ENCODE data around the gene GUCY1A1.

Gene GUCY1A1

GRCh38 chr4:155741546-155741945, 74.9 kb downstream of the GUCY1A1 start:
- no peak for DNase-seq (ENCODE audit: low spot score)

- no peak for DNase-seq (ENCODE audit: low spot score)
Measured at GRCh38 chr4:155742310-155743015, 75.8 kb downstream of the GUCY1A1 start.

GRCh38 chr4:155745984-155746383, 79.3 kb downstream of the GUCY1A1 start:
- DNase-seq (ENCODE audit: low spot score), result no peak

GRCh38 chr4:155748039-155748438, 81.4 kb downstream of the GUCY1A1 start:
- no peak for DNase-seq (ENCODE audit: low spot score)

DNA sequence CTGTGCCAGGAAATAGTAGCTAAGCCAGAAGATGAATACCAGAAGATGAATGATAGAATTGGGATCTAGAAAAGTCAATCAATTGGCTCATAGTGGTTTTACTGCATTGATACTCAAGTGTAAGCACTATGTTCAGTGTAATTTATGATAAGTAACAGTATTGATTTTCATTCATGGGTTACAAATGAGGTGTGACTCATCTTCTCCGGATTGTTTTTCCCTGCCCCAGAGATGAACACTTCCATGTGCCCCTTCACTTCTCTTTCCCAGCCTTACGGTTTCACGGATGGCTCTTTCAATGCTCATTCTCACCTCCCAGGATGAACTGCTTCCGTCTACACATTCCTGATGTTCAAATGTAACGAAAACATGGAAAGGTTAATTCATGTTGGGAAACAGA, 82.4 kb downstream of the GUCY1A1 start:
- DNase-seq (ENCODE audit: low spot score), result no peak

- no peak for DNase-seq (ENCODE audit: low spot score)
Measured at GRCh38 chr4:155751569-155751968, 84.9 kb downstream of the GUCY1A1 start.

DNA sequence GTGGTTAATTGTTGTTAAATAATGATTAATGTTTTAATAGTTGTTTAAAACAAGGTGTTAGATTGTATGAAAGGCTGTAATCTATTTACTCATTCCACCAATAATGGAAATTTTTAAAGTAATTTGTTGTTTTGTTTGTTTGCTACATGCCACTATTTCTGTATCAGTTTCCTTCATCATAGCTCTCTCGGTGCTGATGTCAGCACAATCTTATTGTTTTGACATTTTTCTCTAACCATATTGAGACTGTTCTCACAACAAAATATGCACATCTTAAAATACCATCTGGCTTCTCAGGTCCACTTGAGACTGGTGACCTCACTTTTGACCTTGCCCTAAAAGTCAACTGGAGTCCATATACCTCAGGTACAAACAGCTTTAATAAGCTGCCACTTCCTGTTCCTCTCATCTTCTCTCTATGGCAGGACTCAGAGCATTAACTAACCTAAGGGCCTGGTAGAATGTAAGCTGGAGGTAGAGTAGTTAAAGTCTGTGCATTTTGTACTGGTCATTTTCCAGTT, 91.2 kb downstream of the GUCY1A1 start:
- DNase-seq (ENCODE audit: low spot score), result no peak

DNA sequence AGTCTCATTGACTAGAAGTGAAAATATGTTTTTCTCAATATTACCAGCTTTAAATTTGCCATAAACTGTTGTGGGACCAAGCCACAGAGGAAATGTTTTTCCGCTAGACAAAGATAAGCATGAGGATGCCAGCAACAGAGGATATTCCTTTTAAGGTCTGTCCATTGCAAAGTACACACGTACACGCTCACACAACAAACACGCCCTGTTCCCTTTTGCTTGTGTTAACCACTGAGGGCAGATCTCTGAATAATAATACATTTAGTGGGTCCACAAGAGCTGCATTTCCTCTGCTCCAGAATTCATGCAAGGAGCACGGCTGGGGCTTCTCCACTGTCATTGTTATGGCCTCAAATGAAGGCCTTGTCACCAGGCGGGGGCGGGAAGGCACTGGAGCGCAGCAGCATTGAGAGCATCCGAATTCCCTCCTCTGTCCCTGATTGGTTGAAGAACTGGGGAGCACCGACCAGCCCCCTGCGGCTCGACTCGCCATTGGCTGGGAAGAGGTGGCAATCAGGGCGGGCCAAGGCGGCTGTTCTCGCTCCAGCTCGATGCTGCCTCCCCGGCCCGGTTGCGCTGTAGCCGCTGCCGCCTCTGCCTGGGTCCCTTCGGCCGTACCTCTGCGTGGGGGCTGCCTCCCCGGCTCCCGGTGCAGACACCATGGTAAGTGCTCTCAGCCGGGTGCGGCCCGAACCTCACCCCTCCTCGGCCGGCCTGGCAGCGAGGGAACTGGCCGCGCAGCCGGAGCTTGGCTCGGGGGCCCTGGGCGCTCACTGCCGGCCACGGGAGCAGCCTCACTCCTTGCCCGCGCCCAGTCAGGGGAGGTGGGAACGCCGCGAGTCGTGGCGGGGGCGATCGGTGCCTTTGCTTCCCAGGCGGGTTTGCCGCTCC, 92.1 kb downstream of the GUCY1A1 start, which contains the start of gene GUCY1B1:
TSS of gene GUCY1B1 (plus strand) at position 541 of the 891 bp plus-strand sequence. CDS start at position 661, 120 bp downstream.
- peak; percentile 47 for DNase-seq (ENCODE audit: low spot score)

DNA sequence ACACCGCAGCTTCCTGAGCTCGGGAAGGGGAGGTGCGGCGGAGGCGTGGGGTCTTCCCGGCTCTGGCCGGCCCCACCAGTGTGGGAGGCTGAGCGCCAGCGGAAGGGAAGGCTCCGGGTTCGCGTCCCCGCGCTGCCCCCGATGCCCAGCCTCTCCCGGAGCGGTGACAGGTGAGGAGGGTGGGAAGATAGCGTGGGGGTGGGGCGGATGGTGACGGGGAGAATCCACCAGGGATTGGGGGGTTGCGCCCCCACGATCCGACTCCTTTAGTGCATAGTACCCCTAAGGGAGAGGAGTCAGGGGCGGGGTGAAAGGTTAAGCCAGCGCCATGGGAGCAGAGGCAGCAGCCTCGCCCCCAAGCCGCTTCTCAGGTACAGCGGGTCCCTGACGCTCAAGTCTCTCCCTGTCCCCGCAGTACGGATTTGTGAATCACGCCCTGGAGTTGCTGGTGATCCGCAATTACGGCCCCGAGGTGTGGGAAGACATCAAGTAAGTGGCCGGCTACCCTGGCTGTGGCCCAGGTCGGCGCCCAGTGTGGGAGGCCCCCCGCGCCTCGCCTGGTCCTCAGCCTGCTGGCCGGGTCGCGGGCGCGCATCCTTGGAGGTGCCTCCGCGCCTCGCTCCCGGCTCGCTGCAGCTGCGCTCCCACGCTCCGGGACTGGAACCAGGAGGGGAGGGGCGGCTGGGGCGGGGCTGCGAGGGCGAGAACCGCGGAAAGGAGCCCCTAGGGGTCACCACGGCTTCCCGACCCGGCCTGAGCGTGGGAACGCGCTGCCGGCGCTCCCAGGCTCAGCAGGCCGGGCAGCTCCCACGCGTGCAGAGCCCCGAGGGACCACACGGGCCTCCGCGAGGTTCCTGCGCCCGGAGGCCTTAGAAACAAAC, 93.0 kb downstream of the GUCY1A1 start:
- peak; percentile 71 for DNase-seq (ENCODE audit: low spot score)

- no peak for DNase-seq (ENCODE audit: low spot score)
Measured at GRCh38 chr4:155761047-155761446, 94.4 kb downstream of the GUCY1A1 start.

DNA sequence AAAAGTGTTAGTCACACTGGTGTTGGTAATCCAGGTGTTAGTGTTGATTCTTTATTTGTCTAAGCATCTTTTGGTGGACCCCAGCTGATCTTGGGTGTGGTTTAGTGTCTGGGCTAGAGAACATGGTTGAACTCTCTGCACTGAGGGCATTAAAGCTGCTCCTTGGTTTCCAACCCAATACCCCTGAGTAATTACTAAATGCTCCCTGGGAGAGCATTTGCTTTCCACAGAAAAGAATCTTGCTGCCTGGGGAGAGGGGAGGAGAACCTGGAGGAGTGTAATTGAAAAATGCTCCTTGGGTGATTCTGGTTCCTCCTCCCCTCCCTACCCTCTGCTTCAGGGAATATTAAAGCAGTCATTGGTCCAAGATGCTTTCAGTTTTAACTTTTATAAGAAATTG, 95.3 kb downstream of the GUCY1A1 start:
- no peak for DNase-seq (ENCODE audit: low spot score)

DNA sequence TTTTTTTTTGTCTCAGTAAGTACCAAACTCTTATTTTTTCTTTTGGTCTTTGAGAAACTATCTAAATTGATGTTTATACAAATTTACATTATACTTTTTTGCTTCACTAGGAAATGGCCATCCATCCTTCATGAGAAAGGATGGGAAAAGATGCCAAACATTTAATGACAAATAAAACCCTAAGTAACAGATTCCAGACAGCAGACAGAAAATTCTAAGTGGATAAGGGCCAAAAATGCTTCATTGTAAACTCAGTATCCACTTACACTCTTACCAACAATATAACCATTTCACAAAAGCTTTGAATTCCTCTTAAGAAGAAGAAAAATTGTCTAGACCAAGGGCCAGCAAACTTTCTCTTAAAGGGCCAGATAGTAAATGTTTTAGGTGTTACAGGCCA, 95.7 kb downstream of the GUCY1A1 start:
- no peak for DNase-seq (ENCODE audit: low spot score)

DNA sequence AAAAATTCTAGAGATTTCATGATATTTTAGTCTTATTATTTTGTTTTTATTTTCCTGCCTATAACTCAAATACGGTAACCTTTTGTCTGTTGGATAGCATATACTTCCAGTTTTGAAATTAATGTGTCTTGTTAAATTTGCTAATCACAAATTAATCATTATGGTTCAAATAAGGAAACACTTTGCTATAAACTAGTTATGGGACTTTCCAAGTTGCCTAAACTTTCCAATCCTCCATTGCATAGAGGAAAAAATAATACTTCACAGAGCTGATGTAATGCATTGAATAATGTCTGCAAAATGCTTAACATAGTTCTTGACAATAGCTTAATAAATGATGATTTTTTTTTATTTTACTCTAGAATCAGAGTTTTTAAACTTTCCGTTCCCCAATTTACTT, 96.9 kb downstream of the GUCY1A1 start:
- DNase-seq (ENCODE audit: low spot score), result no peak

- DNase-seq (ENCODE audit: low spot score), result no peak
Measured at GRCh38 chr4:155765149-155765548, 98.5 kb downstream of the GUCY1A1 start.

GRCh38 chr4:155766622-155767021, 100.0 kb downstream of the GUCY1A1 start:
- no peak for DNase-seq (ENCODE audit: low spot score)

DNA sequence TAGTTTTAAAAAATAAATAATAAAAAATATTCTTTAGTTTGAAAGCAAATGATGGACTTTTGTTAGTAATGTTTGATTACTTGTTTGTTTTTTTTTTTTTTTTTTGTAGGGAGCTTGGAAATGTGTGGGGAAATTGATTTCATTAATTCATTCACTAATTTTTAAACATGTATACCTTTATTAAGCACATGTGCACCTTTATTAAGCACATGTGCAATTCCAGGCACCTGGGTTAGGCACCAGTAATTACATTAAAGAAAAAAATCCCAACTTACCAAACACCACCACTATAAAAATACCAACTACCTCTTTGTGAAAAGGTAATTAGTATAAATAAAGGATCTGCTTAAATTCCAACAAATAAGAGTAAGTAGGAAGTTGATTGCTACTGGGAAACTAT, 101.7 kb downstream of the GUCY1A1 start:
- DNase-seq (ENCODE audit: low spot score), result no peak

DNA sequence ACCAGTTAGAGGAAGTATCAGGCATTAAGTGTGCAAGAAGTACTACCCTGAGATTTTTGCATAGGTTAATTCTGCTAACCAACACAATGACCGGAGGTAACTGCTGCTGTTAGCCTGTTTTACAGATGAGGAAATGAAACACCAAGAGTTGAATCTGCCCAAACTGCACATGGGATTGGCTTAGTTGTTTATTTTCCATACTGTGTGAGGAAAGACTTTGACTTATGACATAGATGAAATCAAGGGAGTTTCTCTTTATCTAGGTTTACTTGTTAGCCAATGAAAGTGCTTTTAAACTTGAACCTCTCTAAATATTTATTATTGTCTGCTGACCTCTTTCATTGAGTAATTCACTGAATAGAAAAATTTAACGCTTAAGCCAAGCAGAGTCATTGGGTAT, 102.4 kb downstream of the GUCY1A1 start:
- DNase-seq (ENCODE audit: low spot score), result no peak

GRCh38 chr4:155772459-155773195, 106.0 kb downstream of the GUCY1A1 start:
- no peak for DNase-seq (ENCODE audit: low spot score)

DNA sequence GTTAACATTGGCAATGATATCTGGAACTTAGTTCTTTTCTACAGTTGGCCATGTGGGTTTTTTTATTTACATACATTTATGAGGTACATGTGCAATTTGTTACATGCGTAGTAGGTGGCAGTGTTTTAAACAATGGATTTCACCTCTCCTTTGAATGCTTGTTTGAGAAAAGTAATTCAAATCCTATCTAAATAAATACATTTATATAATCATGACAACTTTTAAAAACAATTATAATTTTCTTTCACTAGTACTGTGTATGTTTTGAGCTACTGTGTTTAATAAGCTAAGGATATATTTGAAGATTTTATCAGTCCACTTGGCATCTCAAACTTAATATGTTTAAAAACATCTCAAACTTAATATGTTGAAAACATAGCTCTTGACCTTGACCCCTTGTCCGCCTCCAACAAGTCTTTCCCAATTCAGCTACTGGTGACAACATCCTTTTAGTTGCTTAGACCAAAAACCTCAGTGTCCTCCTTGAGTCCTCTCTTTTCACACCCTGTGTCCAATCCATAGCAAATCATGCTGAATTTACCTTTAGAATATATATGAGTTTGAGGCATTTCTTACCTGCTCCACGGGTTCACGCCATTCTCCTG, 106.7 kb downstream of the GUCY1A1 start:
- DNase-seq (ENCODE audit: low spot score), result no peak

GRCh38 chr4:155774033-155774432, 107.4 kb downstream of the GUCY1A1 start:
- DNase-seq (ENCODE audit: low spot score), result no peak

Measured in D341Med (cell line).